HepG2 (cell line): ENCODE results near the gene TMEM214. TPM values are rescaled to one million over a fixed set of nuclear protein-coding genes. Genes with fewer than 3 reads are reported as not detected.

Source experiments
- CEBPB ChIP-seq: IDR thresholded peaks from 2 replicates; pipeline ENCODE4 v1.6.1; 2011; ENCODE audit warnings: low read depth, low read length, improper control_type of control experiment, borderline replicate concordance
- CENPT ChIP-seq: sonication (generic); formaldehyde crosslinking; IDR thresholded peaks from 2 replicates; pipeline ENCODE4 v1.8.0; 2022; ENCODE audit warnings: low read depth, mild to moderate bottlenecking, moderate library complexity, missing genetic modification reagents
- CHD2 ChIP-seq: IDR thresholded peaks from 2 replicates; pipeline ENCODE4 v1.6.1; 2011; ENCODE audit warnings: low read depth, low read length, improper control_type of control experiment
- E2F2 ChIP-seq: sonication (generic); formaldehyde crosslinking; IDR thresholded peaks from 2 replicates; pipeline ENCODE4 v1.4.0; 2020; ENCODE audit warnings: missing genetic modification reagents, borderline replicate concordance
- FIP1L1 ChIP-seq: fragments of 200-400 bp; formaldehyde crosslinking; IDR thresholded peaks from 2 replicates; pipeline ENCODE4 v1.6.1; 2018; ENCODE audit warnings: low read depth, mild to moderate bottlenecking, low read length, moderate library complexity, borderline replicate concordance; ENCODE audit not compliant: insufficient read depth
- HMGXB3 ChIP-seq: sonication (generic); formaldehyde crosslinking; IDR thresholded peaks from 2 replicates; pipeline ENCODE4 v1.4.0; 2020; ENCODE audit warnings: missing genetic modification reagents, borderline replicate concordance
- UBTF ChIP-seq: sonication (generic); formaldehyde crosslinking; IDR thresholded peaks from 2 replicates; pipeline ENCODE4 v1.4.0; 2020; ENCODE audit warnings: mild to moderate bottlenecking, missing genetic modification reagents
- ZFP91 ChIP-seq: sonication (generic); formaldehyde crosslinking; IDR thresholded peaks from 2 replicates; pipeline ENCODE4 v1.9.0; 2022; ENCODE audit warnings: missing genetic modification reagents, mild to moderate bottlenecking, borderline replicate concordance
- ZGPAT ChIP-seq: IDR thresholded peaks from 2 replicates; pipeline ENCODE4 v1.6.1; 2016; ENCODE audit warnings: mild to moderate bottlenecking
- ZNF331 ChIP-seq: sonication (generic); formaldehyde crosslinking; IDR thresholded peaks from 2 replicates; pipeline ENCODE4 v1.4.0; 2020; ENCODE audit warnings: missing genetic modification reagents
- ZNF335 ChIP-seq: sonication (generic); formaldehyde crosslinking; IDR thresholded peaks from 2 replicates; pipeline ENCODE4 v1.4.0; 2020; ENCODE audit warnings: missing genetic modification reagents
- ZNF33B ChIP-seq: sonication (generic); formaldehyde crosslinking; IDR thresholded peaks from 2 replicates; pipeline ENCODE4 v1.5.1; 2020; ENCODE audit warnings: mild to moderate bottlenecking, missing genetic modification reagents
- ZNF501 ChIP-seq: sonication (generic); formaldehyde crosslinking; IDR thresholded peaks from 2 replicates; pipeline ENCODE4 v1.5.1; 2020; ENCODE audit warnings: mild to moderate bottlenecking, moderate library complexity, missing genetic modification reagents
- ZNF607 ChIP-seq: sonication (generic); formaldehyde crosslinking; IDR thresholded peaks from 2 replicates; pipeline ENCODE4 v1.5.1; 2020; ENCODE audit warnings: missing genetic modification reagents, mild to moderate bottlenecking, borderline replicate concordance
- ZNF75D ChIP-seq: sonication (generic); formaldehyde crosslinking; IDR thresholded peaks from 2 replicates; pipeline ENCODE4 v1.8.1; 2023; ENCODE audit warnings: missing genetic modification reagents, mild to moderate bottlenecking, borderline replicate concordance
- ZNF761 ChIP-seq: sonication (generic); formaldehyde crosslinking; conservative IDR thresholded peaks from 2 replicates; pipeline ENCODE4 v1.4.0; 2020; ENCODE audit warnings: mild to moderate bottlenecking, missing genetic modification reagents
- ZNF782 ChIP-seq: sonication (generic); formaldehyde crosslinking; IDR thresholded peaks from 2 replicates; pipeline ENCODE4 v1.4.0; 2020; ENCODE audit warnings: missing genetic modification reagents, mild to moderate bottlenecking, borderline replicate concordance
- polyA plus RNA-seq, 8 experiments: library from polyadenylated mRNA; depleted of rRNA in 3 of 8; stranded (reverse) in 7 of 8; unstranded in 1 of 8; fragments of >200 nt; fragmentation: Illumina TruSeq in 4 of 8; extraction: Trizol in 4 of 8; gene quantifications; 2 replicates each; pipeline versions ENCODE4 v1.2.1 to v1.2.3, GENCODE V29; 2011 to 2016; ENCODE audit warnings: low read depth in 4 of 8, missing spikeins in 1 of 8, mixed read lengths in 1 of 8; ENCODE audit not compliant: insufficient read depth in 1 of 8
- total RNA-seq, 5 experiments: library from RNA; depleted of rRNA; stranded (reverse); fragments of >200 nt; fragmentation: Illumina TruSeq; extraction: Trizol; gene quantifications; 2 replicates each; pipeline ENCODE4 v1.2.3, GENCODE V29; 2016; ENCODE audit warnings: low read depth in 1 of 5

The TMEM214 gene
- total and polyA plus RNA-seq, 2 of the 13 experiments (the other 11 are each of a cell fraction or from before 2014, with no cell fraction given), result 58.3 to 132 TPM

- TF ChIP-seq ZNF33B (CRISPR knock-in tag) (peak; percentile 50; the same call in 1 of the 2 replicates), CEBPB (no peak), CHD2 (peak; percentile 39; the same call in 1 of the 2 replicates), ZNF501 (CRISPR knock-in tag) (peak; percentile 42; the same call in 1 of the 2 replicates), CENPT (CRISPR knock-in tag) (peak; percentile 82; the same call in 1 of the 2 replicates), UBTF (CRISPR knock-in tag) (peak; percentile 100), FIP1L1 (no peak), ZNF607 (CRISPR knock-in tag) (peak; percentile 67), ZNF331 (CRISPR knock-in tag) (peak; percentile 85; the same call in 1 of the 2 replicates), ZNF782 (CRISPR knock-in tag) (no peak), ZNF335 (CRISPR knock-in tag) (peak; percentile 61), ZNF761 (CRISPR knock-in tag) (no peak), ZGPAT (peak; percentile 53; the same call in 1 of the 2 replicates), ZFP91 (CRISPR knock-in tag) (peak; percentile 81), HMGXB3 (CRISPR knock-in tag) (no peak), ZNF75D (CRISPR knock-in tag) (peak; percentile 95), E2F2 (CRISPR knock-in tag) (no peak; the same call in 1 of the 2 replicates)
Measured at GRCh38 chr2:27050281-27050995, 17.7 kb downstream of the TMEM214 start (continued).
